KG1 (cell line): ENCODE results near the gene NLN.
"Not testable (repeated sequence)": the region's sequence is repeated elsewhere in the genome, so short reads cannot be mapped to it uniquely, and the experiment has no call there.

Experiments
- DNase-seq: peaks from one replicate; lab custom pipeline; 2025; lab: John Stamatoyannopoulos, UW

Gene NLN

GRCh38 chr5:65721720-65722574 lies at the start of gene NLN, which contains the start of gene SGTB:
Gene NLN, plus strand, starts transcription at chr5:65722205. Its CDS starts 169 bp downstream, at chr5:65722374.
Gene SGTB, minus strand, starts transcription at chr5:65722109. Its CDS starts 1,302 bp downstream, at chr5:65720807.
- peak; percentile 50 for DNase-seq

DNA sequence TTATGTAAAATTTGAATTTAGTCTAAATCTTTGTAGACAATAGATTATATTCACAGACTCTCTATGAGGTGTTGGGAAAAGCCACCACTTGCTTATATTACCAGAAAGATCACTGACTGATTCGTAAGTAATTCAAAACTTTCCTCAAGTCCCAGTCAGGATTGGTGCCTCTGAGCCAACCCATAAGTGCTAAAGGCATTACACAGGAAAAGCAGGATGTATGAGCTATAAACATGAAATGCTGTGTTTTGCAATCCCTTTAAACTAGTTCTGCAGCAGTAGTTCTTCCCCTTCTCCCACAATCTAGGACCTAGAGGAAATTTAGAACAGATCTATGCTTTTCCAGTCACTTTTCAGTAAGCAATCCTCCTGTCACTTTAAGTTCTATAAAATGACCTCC lies 49.2 kb upstream of the NLN start:
- no peak for DNase-seq

DNA sequence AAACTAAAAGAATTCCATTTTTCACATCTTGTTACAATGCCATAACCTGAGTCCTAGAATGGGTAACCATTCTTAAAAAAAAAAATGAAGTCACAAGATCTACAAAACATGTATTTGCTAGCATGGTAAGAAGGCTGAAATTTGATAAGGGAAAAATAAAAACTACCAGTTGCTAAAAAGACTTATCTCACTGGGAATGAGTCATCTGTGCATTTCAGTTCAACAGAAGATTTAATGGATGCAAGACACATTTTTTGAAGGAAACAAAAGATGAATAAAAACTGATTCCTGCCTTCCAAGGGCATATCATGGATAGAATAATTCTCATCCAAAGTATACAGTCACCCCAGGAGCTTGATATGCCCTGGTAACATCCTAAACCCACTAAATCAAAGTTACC lies 47.3 kb upstream of the NLN start:
- no peak for DNase-seq

DNA sequence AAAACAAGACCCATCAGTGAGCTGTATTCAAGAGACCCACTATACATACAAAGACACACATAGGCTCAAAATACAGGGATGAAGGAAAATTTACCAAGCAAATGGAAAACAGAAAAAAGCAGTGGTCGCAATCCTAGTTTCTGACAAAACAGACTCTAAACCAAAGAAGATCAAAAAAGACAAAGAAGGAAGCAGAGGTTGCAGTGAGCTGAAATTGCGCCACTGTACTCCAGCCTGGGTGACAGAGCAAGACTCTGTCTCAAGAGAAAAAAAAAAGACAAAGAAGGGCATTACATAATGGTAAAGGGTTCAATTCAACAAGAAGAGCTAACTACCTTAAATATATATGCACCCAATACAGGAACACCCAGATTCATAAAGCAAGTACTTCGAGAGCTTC lies 45.9 kb upstream of the NLN start:
- not testable (repeated sequence) for DNase-seq

- no peak for DNase-seq
These were observed 39.9 kb upstream of the NLN start for GRCh38 chr5:65682148-65682547.

DNA sequence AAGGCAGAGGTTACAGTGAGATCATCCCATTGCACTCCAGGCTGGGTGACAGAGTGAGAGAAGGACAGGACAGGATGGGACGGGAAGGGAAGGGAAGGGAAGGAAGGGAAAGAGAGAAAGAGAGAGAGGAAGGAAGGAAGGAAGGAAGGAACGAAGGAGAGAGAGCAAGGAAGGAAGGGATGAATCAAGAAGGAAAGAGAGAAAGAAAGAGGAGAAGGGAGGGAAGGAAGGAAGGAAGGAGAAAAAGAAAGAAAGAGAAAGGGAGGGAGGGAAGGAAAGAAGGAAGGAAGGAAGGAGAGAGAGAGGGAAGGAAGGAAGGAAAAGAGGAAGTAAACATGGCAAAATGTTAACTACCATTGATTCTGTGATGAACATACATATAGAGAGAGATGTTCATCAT lies 28.9 kb upstream of the NLN start:
- no peak for DNase-seq

DNA sequence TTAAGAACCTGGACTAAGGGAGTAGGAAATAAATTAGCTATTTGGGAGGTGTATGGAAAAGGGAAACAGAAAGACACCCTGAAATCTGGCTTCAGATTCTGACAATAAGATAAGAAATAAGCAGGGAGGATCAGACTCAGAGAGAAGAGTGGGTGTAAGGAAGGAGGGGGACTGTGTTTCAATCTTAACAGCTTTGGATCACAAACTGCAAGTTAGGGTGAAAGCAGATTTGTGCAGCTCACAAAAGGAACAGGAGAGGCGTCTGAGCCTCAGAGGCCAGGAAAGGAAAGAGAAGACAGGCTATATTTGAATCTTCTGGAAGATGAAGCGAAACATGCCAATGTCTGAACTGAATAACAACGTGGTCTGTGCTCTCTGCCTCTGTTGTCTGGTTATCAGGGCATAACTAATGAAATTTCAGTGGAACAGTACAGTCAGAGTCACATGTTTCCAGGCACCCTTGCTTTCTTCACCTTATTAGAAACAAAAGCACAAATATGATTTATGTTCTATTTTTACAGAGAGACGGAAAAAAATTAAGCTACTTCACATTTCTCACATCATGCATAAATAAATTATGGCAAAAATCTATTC lies 26.7 kb upstream of the NLN start:
- DNase-seq, result no peak

GRCh38 chr5:65695896-65696295 lies 26.1 kb upstream of the NLN start:
- no peak for DNase-seq

GRCh38 chr5:65696892-65697291 lies 25.1 kb upstream of the NLN start:
- DNase-seq, result no peak

DNA sequence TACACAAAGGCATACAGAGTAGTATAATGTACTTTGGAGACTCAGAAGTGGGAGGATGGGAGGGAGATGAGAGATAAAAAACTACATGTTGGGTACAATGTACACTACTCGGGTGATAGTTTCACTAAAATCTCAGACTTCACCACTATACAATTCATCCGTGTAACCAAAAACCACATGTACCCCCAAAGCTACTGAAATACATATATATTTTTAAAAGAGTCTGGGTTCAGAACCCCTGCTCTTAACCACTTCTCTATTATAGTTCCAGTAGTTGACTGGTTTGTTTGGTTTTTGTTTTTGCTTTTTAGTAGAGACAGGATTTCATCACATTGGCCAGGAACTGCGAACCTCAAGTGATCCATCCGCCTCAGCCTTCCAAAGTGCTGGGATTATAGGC lies 22.7 kb upstream of the NLN start:
- DNase-seq, result no peak

DNA sequence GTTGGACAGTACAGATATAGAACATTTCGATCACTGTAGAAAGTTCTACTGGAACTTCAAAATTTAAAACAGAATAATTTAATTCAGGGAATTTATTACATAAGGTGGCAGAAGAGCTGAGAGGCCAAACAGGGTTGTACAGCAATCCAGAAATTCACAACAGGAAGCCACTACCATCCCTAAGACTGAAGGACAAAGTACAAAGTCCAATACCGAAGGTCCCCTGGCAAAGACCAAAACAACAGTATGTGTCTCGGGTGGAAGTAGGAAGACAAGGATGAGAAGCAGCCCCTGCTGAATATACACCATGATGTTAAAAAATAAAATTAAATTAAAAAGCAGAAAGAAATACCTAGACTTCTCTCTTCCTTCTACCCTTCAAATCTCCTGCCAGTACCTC lies 20.0 kb upstream of the NLN start:
- DNase-seq, result no peak

DNA sequence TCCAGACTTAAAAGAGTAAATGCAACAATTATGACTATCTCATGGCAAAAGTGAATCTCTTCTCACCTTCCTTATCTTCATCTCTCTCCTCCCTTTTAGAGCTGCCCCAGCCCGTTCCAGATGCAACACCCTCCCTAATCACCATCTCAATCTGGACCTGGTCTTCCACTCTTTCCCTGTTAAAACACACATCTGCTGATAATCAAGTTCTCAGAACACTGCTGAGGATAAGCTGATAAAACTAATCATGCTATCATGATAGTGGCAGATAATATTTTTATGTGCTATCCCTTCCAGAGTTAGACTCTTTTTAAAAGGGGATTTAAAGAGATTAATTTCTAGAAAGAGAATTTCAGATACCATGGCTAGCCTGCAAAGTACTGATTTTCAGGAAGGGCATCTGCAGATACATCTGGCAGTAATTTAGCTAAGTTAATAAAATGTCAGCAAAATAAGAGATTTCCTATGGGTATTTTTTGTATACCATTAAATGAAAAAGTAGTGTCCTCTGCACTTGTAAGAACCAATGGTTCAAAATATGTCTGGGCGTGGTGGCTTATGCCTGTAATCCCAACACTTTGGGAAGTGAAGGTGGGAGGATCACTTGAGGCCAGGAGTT lies 17.3 kb upstream of the NLN start:
- no peak for DNase-seq

DNA sequence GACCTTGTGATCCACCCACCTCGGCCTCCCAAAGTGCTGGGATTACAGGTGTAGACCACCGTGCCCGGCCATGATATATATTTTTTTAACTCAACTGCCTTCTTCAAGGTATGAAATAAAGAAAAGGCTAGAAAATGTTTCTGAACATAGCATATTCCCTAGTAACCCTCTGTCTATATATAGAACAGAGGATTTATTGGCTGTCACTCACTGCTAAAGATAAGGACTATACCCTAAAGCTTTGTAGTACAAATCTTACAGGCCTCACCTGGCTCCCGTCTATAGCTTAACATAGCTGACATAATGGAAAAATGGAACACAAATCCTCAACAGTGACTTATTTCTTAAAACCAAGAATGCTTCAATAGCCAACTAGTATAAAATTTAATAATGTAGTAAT lies 14.3 kb upstream of the NLN start:
- DNase-seq, result no peak

DNA sequence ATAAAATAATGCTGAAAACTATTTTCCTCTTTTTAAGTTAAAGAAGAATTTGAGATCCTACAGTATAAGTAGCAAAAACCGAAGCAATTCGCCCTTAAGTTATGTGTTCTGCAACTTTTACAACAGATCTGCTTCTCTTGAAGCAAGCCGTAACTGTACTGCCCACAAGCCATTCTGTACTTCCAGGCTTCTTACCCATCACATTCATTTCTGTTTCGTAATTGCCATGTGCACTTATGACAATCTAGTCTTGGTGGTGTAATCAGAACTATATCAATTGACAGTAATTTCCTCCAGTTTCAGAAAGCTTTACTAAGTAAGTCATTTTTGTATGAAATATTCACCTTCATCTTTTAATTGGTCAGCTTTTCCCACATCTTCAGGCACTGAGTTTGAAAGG lies 13.9 kb upstream of the NLN start:
- no peak for DNase-seq

DNA sequence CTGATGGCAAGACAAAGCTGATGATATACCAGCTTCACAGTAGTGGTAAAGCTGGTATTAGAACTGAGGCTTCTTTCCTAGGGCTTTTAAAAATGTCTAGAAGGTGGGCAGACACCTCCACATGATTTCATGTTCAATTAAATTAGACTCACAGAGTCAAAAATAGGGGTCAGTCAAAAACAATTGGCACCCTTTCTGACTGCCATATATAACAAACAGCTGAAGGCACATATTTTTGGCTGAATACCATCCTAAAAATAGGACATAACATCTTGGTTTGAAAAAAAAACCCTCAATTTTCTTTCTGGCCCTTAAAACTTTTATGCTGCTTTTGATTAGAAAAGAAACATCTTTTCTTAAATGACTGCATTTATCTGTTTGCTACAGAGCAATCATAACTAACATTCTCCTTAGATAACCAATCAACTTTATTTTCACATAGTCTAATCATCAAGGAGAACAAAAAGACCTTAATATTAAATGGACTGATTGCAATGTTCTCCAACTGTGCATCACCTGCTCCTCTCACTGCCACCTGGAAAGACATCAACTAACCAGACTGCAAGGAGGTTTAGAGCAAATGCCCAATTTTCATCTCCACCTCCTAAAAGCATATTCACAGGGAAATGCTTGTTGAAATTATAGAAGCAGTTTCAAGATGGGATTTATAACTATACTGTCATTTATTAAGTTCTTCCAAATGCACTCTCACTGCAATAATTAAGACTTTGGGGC lies 3.3 kb upstream of the NLN start:
- no peak for DNase-seq

DNA sequence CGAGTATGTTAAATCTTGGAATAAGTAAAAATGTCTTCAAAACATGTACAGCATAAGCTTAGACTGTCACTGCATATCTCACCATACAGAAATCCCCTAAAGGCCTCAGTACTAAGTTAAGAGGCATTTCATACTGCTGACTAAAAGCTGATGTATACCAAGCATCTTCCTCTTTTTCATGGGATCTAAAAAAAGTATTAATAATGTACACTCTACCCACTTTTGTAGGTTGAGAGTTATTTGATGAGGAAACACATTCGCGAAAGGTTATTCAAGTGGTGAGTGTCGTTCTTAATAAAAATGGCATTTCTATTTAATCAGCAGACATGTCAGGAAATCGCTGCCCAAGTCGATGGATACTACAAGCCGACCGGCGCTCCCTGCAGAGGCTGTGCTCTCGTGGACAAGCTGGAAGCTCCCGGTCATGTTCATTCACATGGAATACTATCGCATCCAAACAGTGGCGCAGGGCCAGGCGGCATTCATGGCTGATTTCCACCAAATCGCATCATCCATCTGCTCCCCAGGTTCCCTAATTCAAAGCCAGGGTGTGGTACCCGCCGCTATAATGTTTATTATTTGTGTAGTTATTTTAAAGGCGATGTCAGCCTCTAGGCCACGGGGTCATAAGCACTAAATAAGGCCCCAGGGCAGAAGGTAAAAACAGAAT lies 820 bp upstream of the NLN start:
- DNase-seq, result no peak

- peak; percentile 22 for DNase-seq
These were observed 784 bp downstream of the NLN start for GRCh38 chr5:65722575-65723403.

GRCh38 chr5:65727491-65728156 lies 5.6 kb downstream of the NLN start:
- no peak for DNase-seq

DNA sequence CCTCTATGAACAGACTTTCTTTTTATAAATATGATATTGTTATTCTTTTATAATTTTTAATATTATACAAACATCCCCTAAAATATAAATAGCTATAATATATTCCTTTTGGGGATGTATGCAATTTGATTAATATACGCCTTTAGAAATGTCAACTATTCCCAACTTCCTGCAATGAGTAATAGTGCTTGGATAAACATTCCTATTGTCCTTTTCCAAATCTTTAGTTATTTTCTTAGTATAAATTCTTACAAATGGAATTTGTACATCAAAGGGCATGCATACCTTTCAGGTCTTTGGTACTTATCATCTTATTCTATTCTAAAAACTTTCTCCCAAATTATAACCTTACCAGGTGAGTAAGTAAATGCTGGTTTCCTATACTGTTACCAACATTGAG lies 6.2 kb downstream of the NLN start:
- no peak for DNase-seq

- DNase-seq, result no peak
These were observed 8.9 kb downstream of the NLN start for GRCh38 chr5:65730910-65731309.
